GM13976 (cell line): ENCODE data around the gene CTU1.

Source experiments
- DNase-seq: peaks from one replicate; pipeline ENCODE4 v3.0.0; 2012; ENCODE audit warnings: low spot score
- CTCF ChIP-seq: IDR thresholded peaks from 2 replicates; pipeline ENCODE4 v1.5.1; 2012; ENCODE audit warnings: borderline replicate concordance, mild to moderate bottlenecking; ENCODE audit not compliant: insufficient read depth; ENCODE audit errors: extremely low read depth, missing control alignments, control extremely low read depth
- in situ Hi-C: fragments of 300-500 bp; cut with MboI; formaldehyde crosslinking; loops from one replicate; pipeline ENCODE4 v1.12.0; 2022; ENCODE audit warnings: low sequenced_read_pairs, mixed read lengths, inconsistent platforms; ENCODE audit not compliant: unreplicated experiment

CTU1 gene

GRCh38 chr19:51082611-51083010 lies 25.6 kb downstream of the CTU1 start, which contains the start of gene KLK14:
KLK14 (minus strand) TSS chr19:51082887; CDS start chr19:51082614, 273 bp downstream.
- in situ Hi-C loops = no loop called here
- no peak for DNase-seq

GRCh38 chr19:51081476-51081875 lies 26.7 kb downstream of the CTU1 start:
- in situ Hi-C loops = no loop called here

More at GRCh38 chr19:51082611-51083010, 25.6 kb downstream of the CTU1 start, which contains the start of gene KLK14:
- TF ChIP-seq CTCF = no peak

GRCh38 chr19:51079481-51080110 lies 28.6 kb downstream of the CTU1 start:
- no peak for TF ChIP-seq CTCF
- in situ Hi-C loops = no loop called here
- no peak for DNase-seq

More at GRCh38 chr19:51081476-51081875, 26.7 kb downstream of the CTU1 start:
- no peak for TF ChIP-seq CTCF
- no peak for DNase-seq

- DNase-seq = no peak
- in situ Hi-C loops = no loop called here
- TF ChIP-seq CTCF = no peak
Observed at GRCh38 chr19:51078731-51079130, 29.5 kb downstream of the CTU1 start.

- in situ Hi-C loops = no loop called here
- TF ChIP-seq CTCF = no peak
- no peak for DNase-seq
Observed at GRCh38 chr19:51078104-51078503, 30.1 kb downstream of the CTU1 start.

- TF ChIP-seq CTCF = no peak
- in situ Hi-C loops = no loop called here
- no peak for DNase-seq
Observed at GRCh38 chr19:51076631-51077213, 31.5 kb downstream of the CTU1 start.

- in situ Hi-C loops = no loop called here
- no peak for DNase-seq
- no peak for TF ChIP-seq CTCF
Observed at GRCh38 chr19:51075998-51076397, 32.2 kb downstream of the CTU1 start.
